Measurements from ENCODE around the gene C3orf52.

The C3orf52 gene

GRCh38 chr3:112086875-112087524 lies 811 bp downstream of the C3orf52 start:
- no peak for DNase-seq (ENCODE audit: low read depth, low spot score)

- DNase-seq (ENCODE audit: low read depth, low spot score): no peak
Measured at GRCh38 chr3:112087746-112088145, 1.6 kb downstream of the C3orf52 start.

- no peak for DNase-seq (ENCODE audit: low read depth, low spot score)
Measured at GRCh38 chr3:112088944-112089343, 2.8 kb downstream of the C3orf52 start.

- no peak for DNase-seq (ENCODE audit: low read depth, low spot score)
Measured at GRCh38 chr3:112089956-112090886, 4.0 kb downstream of the C3orf52 start.

GRCh38 chr3:112090887-112091586 lies 4.8 kb downstream of the C3orf52 start:
- DNase-seq (ENCODE audit: low read depth, low spot score): no peak

GRCh38 chr3:112092496-112093179 lies 6.4 kb downstream of the C3orf52 start:
- DNase-seq (ENCODE audit: low read depth, low spot score): no peak

- DNase-seq (ENCODE audit: low read depth, low spot score): no peak
Measured at GRCh38 chr3:112093180-112093522, 7.0 kb downstream of the C3orf52 start.

- no peak for DNase-seq (ENCODE audit: low read depth, low spot score)
Measured at GRCh38 chr3:112095731-112096130, 9.5 kb downstream of the C3orf52 start.

GRCh38 chr3:112096176-112096575 lies 10.0 kb downstream of the C3orf52 start:
- DNase-seq (ENCODE audit: low read depth, low spot score): no peak

DNA sequence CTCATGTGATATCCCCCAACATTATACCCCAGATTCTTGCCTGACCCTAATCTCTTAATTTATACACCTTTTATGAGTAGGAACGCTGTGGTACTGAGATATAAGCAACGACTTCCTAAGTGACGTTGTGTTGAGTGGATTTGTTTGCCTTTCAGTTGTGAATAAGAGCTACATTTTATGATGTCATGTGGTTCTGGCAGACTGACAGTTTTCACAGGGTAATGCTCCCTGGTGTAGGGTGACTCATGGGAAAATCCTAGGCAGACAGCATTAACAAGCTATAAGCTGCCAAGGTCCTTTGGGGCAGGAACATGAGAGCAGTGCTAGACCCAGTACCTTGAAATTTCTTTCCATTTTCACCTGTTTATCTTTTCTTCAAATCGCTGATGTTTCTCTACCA lies 11.2 kb downstream of the C3orf52 start:
- DNase-seq (ENCODE audit: low read depth, low spot score): no peak

DNA sequence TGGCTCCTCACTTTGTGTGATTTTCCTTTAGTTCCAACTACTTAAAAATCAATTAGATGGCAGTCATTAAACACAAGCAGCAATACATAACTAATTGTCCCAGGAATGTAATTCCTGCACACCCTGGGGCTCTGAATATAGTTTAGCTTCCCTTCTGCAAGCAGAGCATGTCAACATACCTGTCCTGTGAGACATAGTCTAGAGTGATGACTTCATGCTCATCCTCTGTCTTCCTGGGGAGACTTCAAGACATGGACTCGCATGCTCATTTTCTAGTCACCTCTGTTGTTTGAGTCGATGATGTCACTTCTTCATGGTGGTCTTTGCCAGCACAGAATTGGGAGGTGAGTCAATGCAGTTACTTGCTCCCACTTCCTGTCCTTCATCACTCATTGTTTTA lies 15.7 kb downstream of the C3orf52 start:
- no peak for DNase-seq (ENCODE audit: low read depth, low spot score)

GRCh38 chr3:112104774-112105173 lies 18.6 kb downstream of the C3orf52 start:
- no peak for DNase-seq (ENCODE audit: low read depth, low spot score)

DNA sequence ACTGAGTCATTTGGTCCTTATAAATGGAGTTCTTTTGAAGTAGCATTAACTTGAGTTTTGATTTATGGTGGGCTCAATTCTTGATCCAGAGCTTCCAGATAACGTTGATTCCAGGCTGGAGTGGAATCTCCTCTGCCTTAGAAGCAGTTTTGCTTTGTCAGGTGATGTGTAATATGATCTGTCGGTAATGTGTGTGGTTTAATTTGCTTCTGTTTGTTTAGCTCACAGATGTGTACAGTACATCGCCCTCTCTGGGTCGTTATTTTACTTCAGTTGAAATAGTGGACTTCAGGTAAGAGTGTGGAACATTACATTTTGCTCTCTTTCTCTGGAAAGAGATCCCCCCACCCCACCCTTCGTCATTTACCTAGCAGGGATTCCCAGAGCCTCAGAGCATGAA lies 23.1 kb downstream of the C3orf52 start:
- no peak for DNase-seq (ENCODE audit: low read depth, low spot score)

GRCh38 chr3:112111785-112112402 lies 25.7 kb downstream of the C3orf52 start:
- peak; percentile 41 for DNase-seq (ENCODE audit: low read depth, low spot score)

DNA sequence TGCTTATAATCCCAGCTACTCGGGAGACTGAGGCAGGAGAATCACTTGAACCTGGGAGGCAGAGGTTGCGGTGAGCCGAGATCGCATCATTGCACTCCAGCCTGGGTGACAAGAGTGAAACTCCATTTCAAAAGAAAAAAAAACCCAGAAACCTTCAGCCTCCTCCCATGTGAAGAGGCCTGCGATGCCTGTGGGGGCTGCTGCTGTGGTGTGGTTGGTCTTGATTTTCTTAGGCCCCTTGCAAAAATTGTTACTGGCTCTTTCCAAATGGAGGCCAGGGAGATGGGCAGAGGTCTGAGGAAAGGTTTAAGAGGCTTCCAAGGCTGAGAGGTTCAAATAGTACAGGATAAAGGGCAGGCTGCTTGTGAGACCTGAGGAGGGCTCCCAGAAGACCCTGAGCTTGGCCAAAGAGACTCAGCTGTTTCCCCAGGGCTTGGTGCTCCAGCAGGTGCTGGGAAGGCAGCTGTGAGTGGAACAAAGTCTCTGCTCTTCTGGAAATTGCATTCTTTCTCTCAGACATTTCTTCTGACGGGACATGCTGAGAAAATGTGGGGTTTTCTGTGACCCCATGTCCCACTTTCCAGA lies 28.5 kb downstream of the C3orf52 start:
- DNase-seq (ENCODE audit: low read depth, low spot score): no peak

DNA sequence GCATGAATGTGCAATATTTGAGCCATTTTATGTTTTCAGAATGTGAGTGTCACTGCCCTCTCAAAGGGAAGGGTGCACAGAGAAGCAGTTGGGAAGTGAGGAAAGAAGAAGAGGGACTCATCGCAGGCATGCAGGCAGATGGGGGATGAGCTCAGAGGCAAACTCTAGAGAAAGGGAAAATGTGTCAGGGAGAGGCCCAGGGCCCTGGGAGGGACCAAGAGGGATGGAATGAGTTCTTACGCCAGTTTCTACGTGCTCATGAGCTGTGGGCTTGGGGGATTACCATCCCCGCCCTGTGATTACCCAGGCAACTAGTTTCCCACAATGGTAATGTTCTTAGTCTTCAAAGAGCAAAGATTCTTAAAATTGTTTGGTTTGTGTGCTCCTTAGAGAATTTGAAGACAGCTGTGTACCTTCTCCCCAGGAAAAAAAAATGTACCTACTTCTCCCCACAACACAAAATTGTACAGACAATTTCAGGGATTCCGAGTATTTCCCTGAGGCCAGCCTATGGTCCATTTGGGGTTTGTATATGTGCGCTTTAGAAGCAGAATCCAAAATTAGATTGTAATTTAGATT lies 29.1 kb downstream of the C3orf52 start:
- DNase-seq (ENCODE audit: low read depth, low spot score): no peak

GRCh38 chr3:112115806-112116383 lies 29.7 kb downstream of the C3orf52 start:
- no peak for DNase-seq (ENCODE audit: low read depth, low spot score)

DNA sequence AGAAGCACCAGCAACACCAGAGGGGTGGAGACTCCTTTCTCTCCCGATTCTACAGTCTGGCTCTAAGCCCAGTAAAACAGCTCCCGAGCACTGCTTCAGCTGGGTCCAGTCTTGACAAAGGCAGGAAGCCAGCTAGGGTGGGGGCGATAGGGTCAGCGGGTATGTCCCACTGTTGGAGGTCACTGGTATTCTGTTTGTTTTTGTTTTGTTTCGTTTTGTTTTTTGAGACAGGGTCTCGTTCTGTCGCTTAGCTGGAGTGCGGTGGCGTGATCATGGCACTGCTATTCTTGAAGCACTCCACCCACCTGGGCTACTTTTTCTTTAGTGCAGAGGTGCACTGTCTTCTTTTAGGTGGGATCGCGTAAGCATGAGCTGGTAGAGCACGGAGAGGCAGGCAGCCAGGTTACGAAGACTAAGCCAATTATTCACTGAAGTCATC lies 30.6 kb downstream of the C3orf52 start:
- DNase-seq (ENCODE audit: low read depth, low spot score): no peak

GRCh38 chr3:112117415-112117814 lies 31.2 kb downstream of the C3orf52 start:
- DNase-seq (ENCODE audit: low read depth, low spot score): no peak

- DNase-seq (ENCODE audit: low read depth, low spot score): no peak
Measured at GRCh38 chr3:112117841-112118571, 31.8 kb downstream of the C3orf52 start.

Data from activated CD4-positive, CD25-positive, alpha-beta regulatory T cell treated with anti-CD3 and anti-CD28 coated beads, Interleukin-2, amount 50 U/mL, for 16 hours (primary cell).